Caco-2 (cell line): Measurements from ENCODE around the gene COL24A1. TPM values are rescaled to one million over a fixed set of nuclear protein-coding genes. Genes with fewer than 3 reads are reported as not detected.

Experiments
- BruUV-seq: library from RNA; stranded (reverse); fragments of 400-500 nt; replicated peaks from 2 replicates; lab custom pipeline; 2021; lab: Mats Ljungman, UMichigan
- CTCF ChIA-PET: fragments of 300-600 bp; sonication (Branson Sonifier 250); formaldehyde crosslinking; loops from one replicate; lab custom pipeline; 2022; ENCODE audit warnings: antibody characterized with exemption; lab: Charles Lee
- POLR2A ChIA-PET: fragments of 300-600 bp; sonication (Branson Sonifier 250); formaldehyde crosslinking; loops from one replicate; lab custom pipeline; 2022; ENCODE audit warnings: antibody characterized with exemption; lab: Charles Lee
- DNase-seq, 2 experiments: peaks; one replicate each; pipeline versions ENCODE4 v3.0.0 to v3.0.0-alpha.2; 2020 to 2022
- H3K27me3 ChIP-seq: replicated peaks from 2 replicates; pipeline ENCODE4 v1.6.0; 2011; ENCODE audit warnings: low read length; ENCODE audit not compliant: control insufficient read depth, insufficient read depth
- H3K36me3 ChIP-seq: 2 replicates; pipeline ENCODE4 v1.5.1; 2011; ENCODE audit warnings: low read length; ENCODE audit not compliant: control insufficient read depth, insufficient read depth
- H3K4me1 ChIP-seq: fragments of 250-450 bp; sonication (Bioruptor Pico); 2 replicates; pipeline ENCODE4 v1.5.1; 2020; ENCODE audit warnings: mild to moderate bottlenecking
- H3K4me3 ChIP-seq: 2 replicates; pipeline ENCODE4 v1.5.1; 2011; ENCODE audit warnings: low read depth, mild to moderate bottlenecking, control low read depth, low read length
- H3K9me3 ChIP-seq: fragments of 250-450 bp; sonication (Bioruptor Pico); 2 replicates; pipeline ENCODE4 v1.5.1; 2020; ENCODE audit warnings: mild to moderate bottlenecking, moderate library complexity
- H3K27ac Mint-ChIP-seq: one replicate; pipeline ENCODE4 v1.8.0; 2022; ENCODE audit warnings: mixed read lengths; ENCODE audit not compliant: unreplicated experiment
- H3K27me3 Mint-ChIP-seq: one replicate; pipeline ENCODE4 v1.8.0; 2022; ENCODE audit warnings: mixed read lengths; ENCODE audit not compliant: insufficient read depth, unreplicated experiment
- H3K36me3 Mint-ChIP-seq: one replicate; pipeline ENCODE4 v1.8.0; 2022; ENCODE audit warnings: mild to moderate bottlenecking, mixed read lengths; ENCODE audit not compliant: insufficient read depth, unreplicated experiment
- H3K4me1 Mint-ChIP-seq: one replicate; pipeline ENCODE4 v1.8.0; 2022; ENCODE audit warnings: low read depth, mixed read lengths; ENCODE audit not compliant: unreplicated experiment
- H3K4me3 Mint-ChIP-seq: one replicate; pipeline ENCODE4 v1.8.0; 2022; ENCODE audit warnings: mild to moderate bottlenecking, moderate library complexity, mixed read lengths; ENCODE audit not compliant: unreplicated experiment
- H3K9me3 Mint-ChIP-seq: one replicate; pipeline ENCODE4 v1.8.0; 2022; ENCODE audit warnings: mixed read lengths; ENCODE audit not compliant: unreplicated experiment
- CTCF ChIP-seq, 2 experiments: fragments of 200-600 bp in 1 of 2; IDR thresholded peaks; 1 replicate in 1 of 2; 2 replicates in 1 of 2; pipeline versions ENCODE4 v1.5.1 to v1.8.0; 2011 to 2022; ENCODE audit warnings: antibody characterized with exemption in 1 of 2, control low read depth in 1 of 2, inconsistent platforms in 1 of 2, low read depth in 1 of 2, low read length in 1 of 2, mild to moderate bottlenecking in 1 of 2, moderate library complexity in 1 of 2; ENCODE audit not compliant: insufficient read depth in 1 of 2, severe bottlenecking in 1 of 2, unreplicated experiment in 1 of 2
- intact Hi-C: fragments of 100-400 bp; cut with micrococcal nuclease; formaldehyde crosslinking; loops from one replicate; pipeline ENCODE4 v1.10.0; 2022; ENCODE audit not compliant: unreplicated experiment
- total RNA-seq: library from RNA; stranded (reverse); gene quantifications from 2 replicates; pipeline ENCODE4 v1.2.3, GENCODE V29; 2022

Gene COL24A1
- total RNA-seq, 1 experiment from 2014 or later, result 0.07 TPM

- no peaks in the 10 kb centered on the region for H3K36me3 Mint-ChIP-seq
- Histone ChIP-seq H3K4me1 (no peaks in the 10 kb centered on the region), H3K27me3 (no peaks in the 10 kb centered on the region), H3K9me3 (no peaks in the 10 kb centered on the region), H3K36me3 (no peaks in the 10 kb centered on the region), H3K4me3 (no peak overlapping the region)
- BruUV-seq, result no TSS peak
- POLR2A ChIA-PET, result no interaction called here
- no peak for TF ChIP-seq CTCF (IDR thresholded peaks at IDR 0.05; ENCODE audit: insufficient read depth in 1 of 2, low read depth in 1 of 2, low read length in 1 of 2, severe bottlenecking in 1 of 2, unreplicated experiment in 1 of 2)
- CTCF ChIA-PET, result no interaction called here
- H3K27me3 Mint-ChIP-seq, result no peaks in the 10 kb centered on the region
- no peaks in the 10 kb centered on the region for H3K4me1 Mint-ChIP-seq
- H3K9me3 Mint-ChIP-seq, result no peaks in the 10 kb centered on the region
- H3K4me3 Mint-ChIP-seq, result no peak overlapping the region
- no peak for DNase-seq
- H3K27ac Mint-ChIP-seq, result no peak overlapping the region
- intact Hi-C loops, result no loop called here
Measured at GRCh38 chr1:85746777-85747176, 409.8 kb downstream of the COL24A1 start.

GRCh38 chr1:85743814-85744213, 412.8 kb downstream of the COL24A1 start:
- Histone ChIP-seq H3K4me3 (no peak overlapping the region), H3K9me3 (no peaks in the 10 kb centered on the region), H3K36me3 (no peaks in the 10 kb centered on the region), H3K27me3 (no peaks in the 10 kb centered on the region), H3K4me1 (no peaks in the 10 kb centered on the region)
- ChIA-PET CTCF (no interaction called here), POLR2A (no interaction called here)
- intact Hi-C loops, result no loop called here
- no peak for DNase-seq
- Mint-ChIP-seq H3K9me3 (no peaks in the 10 kb centered on the region), H3K4me1 (no peaks in the 10 kb centered on the region), H3K27ac (no peak overlapping the region), H3K27me3 (no peaks in the 10 kb centered on the region), H3K4me3 (no peak overlapping the region), H3K36me3 (no peaks in the 10 kb centered on the region)
- no peak for TF ChIP-seq CTCF (IDR thresholded peaks at IDR 0.05; ENCODE audit: insufficient read depth in 1 of 2, low read depth in 1 of 2, low read length in 1 of 2, severe bottlenecking in 1 of 2, unreplicated experiment in 1 of 2)
- BruUV-seq, result no TSS peak

GRCh38 chr1:85734931-85735330, 421.6 kb downstream of the COL24A1 start:
- no peaks in the 10 kb centered on the region for H3K36me3 Mint-ChIP-seq
- H3K27ac Mint-ChIP-seq, result no peak overlapping the region
- H3K9me3 Mint-ChIP-seq, result no peaks in the 10 kb centered on the region
- ChIA-PET POLR2A (no interaction called here), CTCF (no interaction called here)
- no peak for TF ChIP-seq CTCF (IDR thresholded peaks at IDR 0.05; ENCODE audit: insufficient read depth in 1 of 2, low read depth in 1 of 2, low read length in 1 of 2, severe bottlenecking in 1 of 2, unreplicated experiment in 1 of 2)
- no peaks in the 10 kb centered on the region for H3K9me3 ChIP-seq
- no peaks in the 10 kb centered on the region for H3K36me3 ChIP-seq
- H3K27me3 Mint-ChIP-seq, result no peaks in the 10 kb centered on the region
- no TSS peak for BruUV-seq
- H3K4me1 ChIP-seq, result no peaks in the 10 kb centered on the region
- no peak overlapping the region for H3K4me3 Mint-ChIP-seq
- H3K27me3 ChIP-seq, result no peaks in the 10 kb centered on the region
- intact Hi-C loops, result no loop called here
- H3K4me3 ChIP-seq, result no peak overlapping the region
- H3K4me1 Mint-ChIP-seq, result no peaks in the 10 kb centered on the region
- no peak for DNase-seq
